Fibroblast of mammary gland (primary cell): ENCODE data around the gene KIF5B.
"Not testable (repeated sequence)": the region's sequence is repeated elsewhere in the genome, so short reads cannot be mapped to it uniquely, and the experiment has no call there.

Experiments used
- DNase-seq: peaks from one replicate; pipeline ENCODE4 v3.0.0-alpha.2; 2010; ENCODE audit warnings: low read depth
- H3K4me3 ChIP-seq: 2 replicates; pipeline ENCODE4 v1.5.1; 2011; ENCODE audit warnings: low read depth, mild to moderate bottlenecking, low read length, moderate library complexity; ENCODE audit not compliant: control insufficient read depth
- CTCF ChIP-seq: conservative IDR thresholded peaks from 2 replicates; pipeline ENCODE4 v1.5.1; 2011; ENCODE audit warnings: low read depth, low read length, inconsistent platforms; ENCODE audit not compliant: control insufficient read depth, insufficient read depth

Gene KIF5B

GRCh38 chr10:32002531-32002930, 53.7 kb downstream of the KIF5B start:
- TF ChIP-seq CTCF = no peak
- H3K4me3 ChIP-seq = no peak overlapping the region
- no peak for DNase-seq

GRCh38 chr10:32000937-32001336, 55.3 kb downstream of the KIF5B start:
- H3K4me3 ChIP-seq = no peak overlapping the region
- DNase-seq = no peak
- TF ChIP-seq CTCF = no peak

- H3K4me3 ChIP-seq = no peak overlapping the region
- no peak for DNase-seq
- TF ChIP-seq CTCF = no peak
Measured at GRCh38 chr10:31999836-32000235, 56.4 kb downstream of the KIF5B start.

- no peak for DNase-seq
- H3K4me3 ChIP-seq = no peak overlapping the region
- no peak for TF ChIP-seq CTCF
Measured at GRCh38 chr10:31999070-31999660, 57.1 kb downstream of the KIF5B start.

GRCh38 chr10:31994926-31995325, 61.3 kb downstream of the KIF5B start:
- H3K4me3 ChIP-seq = no peak overlapping the region
- no peak for DNase-seq
- no peak for TF ChIP-seq CTCF

GRCh38 chr10:31990937-31991336, 65.3 kb downstream of the KIF5B start:
- no peak for TF ChIP-seq CTCF
- no peak overlapping the region for H3K4me3 ChIP-seq
- no peak for DNase-seq

- H3K4me3 ChIP-seq, DNase-seq: not testable (repeated sequence)
Measured at GRCh38 chr10:31987786-31988185, 68.4 kb downstream of the KIF5B start.
